ENCODE results near the gene AQP12B.

The AQP12B gene

GRCh38 chr2:240717681-240718581, 35.2 kb upstream of the AQP12B start:
- DNase-seq, result no peak

- DNase-seq, result no peak
Observed at GRCh38 chr2:240717181-240717641, 34.5 kb upstream of the AQP12B start.

- DNase-seq, result no peak
Observed at GRCh38 chr2:240716130-240716798, 33.6 kb upstream of the AQP12B start.

GRCh38 chr2:240714747-240715725, 32.4 kb upstream of the AQP12B start:
- DNase-seq, result no peak

GRCh38 chr2:240713928-240714746, 31.5 kb upstream of the AQP12B start:
- no peak for DNase-seq

- DNase-seq, result no peak
Observed at GRCh38 chr2:240713071-240713927, 30.6 kb upstream of the AQP12B start.

- no peak for DNase-seq
Observed at GRCh38 chr2:240712121-240712520, 29.4 kb upstream of the AQP12B start.

- no peak for DNase-seq
Observed at GRCh38 chr2:240711701-240712100, 29.0 kb upstream of the AQP12B start.

GRCh38 chr2:240711296-240711695, 28.6 kb upstream of the AQP12B start:
- DNase-seq, result no peak

- DNase-seq, result no peak
Observed at GRCh38 chr2:240708457-240708856, 25.8 kb upstream of the AQP12B start.

- DNase-seq, result no peak
Observed at GRCh38 chr2:240707821-240708220, 25.1 kb upstream of the AQP12B start.

GRCh38 chr2:240707043-240707756, 24.5 kb upstream of the AQP12B start:
- DNase-seq, result no peak

- DNase-seq, result no peak
Observed at GRCh38 chr2:240705204-240705791, 22.6 kb upstream of the AQP12B start.

- no peak for DNase-seq
Observed at GRCh38 chr2:240704651-240705050, 22.0 kb upstream of the AQP12B start.

GRCh38 chr2:240703417-240704341, 21.0 kb upstream of the AQP12B start:
- DNase-seq, result no peak

- DNase-seq, result no peak
Observed at GRCh38 chr2:240702640-240703011, 19.9 kb upstream of the AQP12B start.

GRCh38 chr2:240701736-240702639, 19.3 kb upstream of the AQP12B start:
- DNase-seq, result no peak

Measured in activated CD4-positive, CD25-positive, alpha-beta regulatory T cell treated with anti-CD3 and anti-CD28 coated beads, Interleukin-2, amount 50 U/mL, for 72 hours (primary cell).